HFFc6 (cell line): ENCODE results near the gene PITPNM1. TPM values are rescaled to one million over a fixed set of nuclear protein-coding genes. Genes with fewer than 3 reads are reported as not detected.

Experiments used
- DNase-seq: peaks from one replicate; pipeline ENCODE4 v3.0.0-alpha.2; 2018
- H3K27ac Mint-ChIP-seq: 2 replicates; pipeline ENCODE4 v1.8.0; 2020; ENCODE audit warnings: mild to moderate bottlenecking, mixed read lengths
- H3K27me3 Mint-ChIP-seq: 2 replicates; pipeline ENCODE4 v1.8.0; 2021; ENCODE audit warnings: mild to moderate bottlenecking, moderate library complexity, mixed read lengths; ENCODE audit not compliant: insufficient read depth
- H3K36me3 Mint-ChIP-seq: 2 replicates; pipeline ENCODE4 v1.8.0; 2021; ENCODE audit warnings: low read depth, mixed read lengths
- H3K4me1 Mint-ChIP-seq: 2 replicates; pipeline ENCODE4 v1.8.0; 2020; ENCODE audit warnings: low read depth, mixed read lengths
- H3K4me3 Mint-ChIP-seq: 2 replicates; pipeline ENCODE4 v1.8.0; 2020; ENCODE audit warnings: mild to moderate bottlenecking, moderate library complexity, mixed read lengths
- H3K9me3 Mint-ChIP-seq: 2 replicates; pipeline ENCODE4 v1.8.0; 2020; ENCODE audit warnings: mild to moderate bottlenecking, mixed read lengths
- total RNA-seq, 6 experiments: library from RNA; stranded (reverse); fragmentation: NEBNext Ultra II Directional; extraction: Animal tissue kit (Norgen Biotek cat#: 25700); gene quantifications; 2 replicates in 1 of 6; 3 replicates in 5 of 6; pipeline ENCODE4 v1.2.3, GENCODE V29; 2021
- TF ChIP-seq, protein P1 (sequence below): fragments of 200-600 bp; sonication (generic); IDR thresholded peaks from 2 replicates; pipeline ENCODE4 v1.5.0; 2021; ENCODE audit warnings: antibody characterized with exemption, mild to moderate bottlenecking

The PITPNM1 gene
- total RNA-seq, 6 experiments from 2014 or later, result 19.6 to 30.3 (median 23.5) TPM

DNA sequence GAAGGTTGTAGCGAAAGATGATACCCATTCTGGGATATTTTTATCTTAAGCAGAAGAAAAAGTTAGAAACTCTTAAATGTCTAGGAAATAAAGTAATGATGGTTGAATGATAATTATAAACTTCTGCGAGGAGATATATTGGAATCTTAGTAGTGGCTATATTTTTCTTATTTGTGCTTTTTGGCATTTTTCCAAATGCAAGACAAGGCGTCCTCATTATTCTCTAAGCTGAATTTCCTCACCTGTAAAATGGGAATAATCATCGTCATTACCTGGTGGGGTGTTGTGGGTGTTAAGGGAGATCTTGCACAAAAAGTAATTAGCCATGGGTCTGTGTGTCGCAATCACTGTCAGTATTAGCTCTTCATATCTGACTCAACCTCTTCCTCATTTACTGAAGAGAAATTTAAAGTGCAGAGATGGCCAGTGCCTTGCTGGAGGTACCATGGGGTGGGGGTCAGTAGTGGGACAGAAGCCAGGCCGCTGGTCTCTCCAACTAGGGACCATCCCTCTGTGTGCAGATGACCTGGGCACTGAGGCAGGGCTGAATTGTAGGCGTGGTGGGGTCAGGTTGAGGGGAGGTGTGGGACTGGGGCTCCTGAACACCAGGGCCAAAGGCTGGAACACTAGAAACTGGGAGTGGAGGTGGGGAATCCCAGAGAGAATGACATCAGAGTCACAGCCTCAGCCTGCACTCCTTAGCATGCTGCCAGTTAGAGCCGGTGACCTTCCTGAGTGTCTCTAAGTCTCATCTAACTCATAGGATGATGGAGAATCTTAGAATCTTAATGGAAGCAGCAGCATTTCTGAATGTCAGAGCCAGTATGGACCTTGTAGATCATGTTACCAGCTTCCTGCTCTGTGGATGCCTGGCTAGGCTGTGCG is 4.1 kb downstream of the PITPNM1 start:
- DNase-seq, result no peak
- Mint-ChIP-seq H3K36me3 (peaks cover 9% of the 10 kb centered on the region), H3K4me1 (peaks cover 17% of the 10 kb centered on the region), H3K9me3 (no peaks in the 10 kb centered on the region), H3K27me3 (peaks cover 1% of the 10 kb centered on the region; the same call in 1 of the 2 replicates), H3K4me3 (no peak overlapping the region), H3K27ac (no peak overlapping the region)
- TF ChIP-seq, protein P1, sequence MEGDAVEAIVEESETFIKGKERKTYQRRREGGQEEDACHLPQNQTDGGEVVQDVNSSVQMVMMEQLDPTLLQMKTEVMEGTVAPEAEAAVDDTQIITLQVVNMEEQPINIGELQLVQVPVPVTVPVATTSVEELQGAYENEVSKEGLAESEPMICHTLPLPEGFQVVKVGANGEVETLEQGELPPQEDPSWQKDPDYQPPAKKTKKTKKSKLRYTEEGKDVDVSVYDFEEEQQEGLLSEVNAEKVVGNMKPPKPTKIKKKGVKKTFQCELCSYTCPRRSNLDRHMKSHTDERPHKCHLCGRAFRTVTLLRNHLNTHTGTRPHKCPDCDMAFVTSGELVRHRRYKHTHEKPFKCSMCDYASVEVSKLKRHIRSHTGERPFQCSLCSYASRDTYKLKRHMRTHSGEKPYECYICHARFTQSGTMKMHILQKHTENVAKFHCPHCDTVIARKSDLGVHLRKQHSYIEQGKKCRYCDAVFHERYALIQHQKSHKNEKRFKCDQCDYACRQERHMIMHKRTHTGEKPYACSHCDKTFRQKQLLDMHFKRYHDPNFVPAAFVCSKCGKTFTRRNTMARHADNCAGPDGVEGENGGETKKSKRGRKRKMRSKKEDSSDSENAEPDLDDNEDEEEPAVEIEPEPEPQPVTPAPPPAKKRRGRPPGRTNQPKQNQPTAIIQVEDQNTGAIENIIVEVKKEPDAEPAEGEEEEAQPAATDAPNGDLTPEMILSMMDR, result no peak

GRCh38 chr11:67500484-67500821 is 4.7 kb downstream of the PITPNM1 start:
- TF ChIP-seq, protein P1, result no peak
- Mint-ChIP-seq H3K4me1 (peaks cover 11% of the 10 kb centered on the region), H3K4me3 (no peak overlapping the region), H3K9me3 (no peaks in the 10 kb centered on the region), H3K27ac (no peak overlapping the region), H3K36me3 (peaks cover 9% of the 10 kb centered on the region), H3K27me3 (no peaks in the 10 kb centered on the region; the same call in 1 of the 2 replicates)
- DNase-seq, result no peak

DNA sequence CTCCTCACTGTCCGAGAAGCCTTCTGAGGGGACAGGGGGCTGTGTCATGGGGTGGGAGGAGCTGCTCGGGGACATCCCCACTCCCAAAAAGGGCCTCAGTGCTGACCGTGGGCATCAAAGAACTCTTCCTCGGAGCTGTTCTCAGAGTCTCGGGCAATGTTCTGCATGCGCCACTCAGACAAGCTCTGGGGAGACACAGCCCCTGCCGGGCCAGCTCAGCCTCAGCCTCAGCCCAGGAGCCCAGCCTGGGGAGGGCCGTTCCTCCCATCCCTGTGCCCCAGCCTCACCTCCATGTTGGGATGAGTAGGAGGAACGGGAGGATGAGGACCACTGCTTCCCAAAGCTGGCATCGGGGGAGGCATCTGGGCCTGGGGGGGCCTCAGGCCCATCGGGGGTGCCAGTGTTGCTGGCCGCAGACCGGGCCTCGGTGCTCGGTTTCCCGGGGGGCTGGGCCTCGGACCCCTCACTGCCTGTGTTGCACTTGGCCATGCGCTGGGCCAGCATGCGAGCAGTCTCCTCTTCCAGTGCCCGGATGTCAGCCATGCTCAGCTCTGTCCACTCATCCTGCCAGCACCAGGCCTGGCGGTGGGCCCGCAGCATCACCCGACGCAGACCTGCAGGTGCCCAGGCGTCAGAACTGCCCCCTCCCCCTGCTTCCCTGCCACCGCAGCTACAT is 5.2 kb downstream of the PITPNM1 start:
- TF ChIP-seq, protein P1, result no peak
- H3K9me3 Mint-ChIP-seq, result no peaks in the 10 kb centered on the region
- peaks cover 9% of the 10 kb centered on the region; the same call in 1 of the 2 replicates for H3K4me1 Mint-ChIP-seq
- H3K27ac Mint-ChIP-seq, result no peak overlapping the region
- peaks cover 9% of the 10 kb centered on the region for H3K36me3 Mint-ChIP-seq
- H3K27me3 Mint-ChIP-seq, result no peaks in the 10 kb centered on the region; the same call in 1 of the 2 replicates
- DNase-seq, result no peak
- no peak overlapping the region for H3K4me3 Mint-ChIP-seq

- no peak for DNase-seq
- Mint-ChIP-seq H3K4me3 (no peak overlapping the region), H3K27me3 (no peaks in the 10 kb centered on the region; the same call in 1 of the 2 replicates), H3K9me3 (no peaks in the 10 kb centered on the region), H3K4me1 (peaks cover 9% of the 10 kb centered on the region; the same call in 1 of the 2 replicates), H3K27ac (no peak overlapping the region), H3K36me3 (peaks cover 9% of the 10 kb centered on the region)
- TF ChIP-seq, protein P1, result no peak
Measured at GRCh38 chr11:67498544-67498972, 6.6 kb downstream of the PITPNM1 start.

- H3K4me3 Mint-ChIP-seq, result no peak overlapping the region
- H3K27ac Mint-ChIP-seq, result no peak overlapping the region
- no peaks in the 10 kb centered on the region for H3K9me3 Mint-ChIP-seq
- no peaks in the 10 kb centered on the region for H3K27me3 Mint-ChIP-seq
- peaks cover 9% of the 10 kb centered on the region; the same call in 1 of the 2 replicates for H3K4me1 Mint-ChIP-seq
- peaks cover 9% of the 10 kb centered on the region for H3K36me3 Mint-ChIP-seq
- no peak for DNase-seq
- TF ChIP-seq, protein P1, result no peak
Measured at GRCh38 chr11:67497656-67498291, 7.4 kb downstream of the PITPNM1 start.
